GM19239 (cell line): Measurements from ENCODE around the gene ZNF865.

Source experiments
- DNase-seq: peaks from one replicate; pipeline ENCODE4 v3.0.0; 2011; ENCODE audit warnings: low spot score; ENCODE audit not compliant: insufficient read length
- FAIRE-seq: peaks from 2 replicates; lab custom pipeline; 2011; peaks lifted over from hg19 to GRCh38; lab: Jason Lieb, UNC

ZNF865 gene

GRCh38 chr19:55654868-55655647 lies 49.6 kb downstream of the ZNF865 start, which contains the start of gene U2AF2:
TSS of gene U2AF2 (plus strand) at chr19:55655035. CDS start at chr19:55655105, 70 bp downstream.
- peak; percentile 90 for FAIRE-seq
- DNase-seq: peak; percentile 80

GRCh38 chr19:55655648-55656040 lies 50.2 kb downstream of the ZNF865 start:
- DNase-seq (no peak), FAIRE-seq (no peak)

GRCh38 chr19:55656552-55656951 lies 51.1 kb downstream of the ZNF865 start:
- FAIRE-seq (no peak), DNase-seq (no peak)

- FAIRE-seq (no peak), DNase-seq (no peak)
Observed at GRCh38 chr19:55656988-55657747, 51.7 kb downstream of the ZNF865 start.

DNA sequence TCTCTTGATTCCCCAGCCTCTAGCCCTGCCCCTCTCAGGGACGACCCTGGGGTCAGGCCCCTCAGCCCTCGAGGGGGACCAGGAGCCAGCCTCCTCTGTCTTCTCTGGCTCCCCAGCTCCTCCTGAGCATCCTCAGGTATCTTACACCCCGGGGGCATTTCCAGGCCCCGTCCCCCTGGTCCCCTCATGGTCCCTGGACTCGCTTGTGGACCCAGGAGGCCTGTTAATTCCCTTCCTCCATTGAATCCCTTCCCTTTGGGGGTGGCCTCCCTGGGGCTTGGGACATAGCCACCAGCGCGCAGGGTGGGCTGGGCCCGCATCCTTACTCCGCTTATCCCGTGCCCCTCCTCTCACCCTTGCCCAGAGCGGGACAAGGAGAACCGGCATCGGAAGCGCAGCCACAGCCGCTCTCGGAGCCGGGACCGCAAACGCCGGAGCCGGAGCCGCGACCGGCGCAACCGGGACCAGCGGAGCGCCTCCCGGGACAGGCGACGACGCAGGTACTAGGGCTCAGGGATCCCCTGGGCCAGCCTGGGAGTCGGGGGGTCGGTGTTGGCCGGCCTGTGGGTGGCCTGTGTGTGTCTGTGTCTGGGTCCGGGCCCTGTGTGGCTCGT lies 53.5 kb downstream of the ZNF865 start:
- FAIRE-seq (no peak), DNase-seq (no peak)

- FAIRE-seq (no peak), DNase-seq (no peak)
Observed at GRCh38 chr19:55659822-55660221, 54.4 kb downstream of the ZNF865 start.

GRCh38 chr19:55660404-55660803 lies 55.0 kb downstream of the ZNF865 start:
- FAIRE-seq (no peak), DNase-seq (no peak)

DNA sequence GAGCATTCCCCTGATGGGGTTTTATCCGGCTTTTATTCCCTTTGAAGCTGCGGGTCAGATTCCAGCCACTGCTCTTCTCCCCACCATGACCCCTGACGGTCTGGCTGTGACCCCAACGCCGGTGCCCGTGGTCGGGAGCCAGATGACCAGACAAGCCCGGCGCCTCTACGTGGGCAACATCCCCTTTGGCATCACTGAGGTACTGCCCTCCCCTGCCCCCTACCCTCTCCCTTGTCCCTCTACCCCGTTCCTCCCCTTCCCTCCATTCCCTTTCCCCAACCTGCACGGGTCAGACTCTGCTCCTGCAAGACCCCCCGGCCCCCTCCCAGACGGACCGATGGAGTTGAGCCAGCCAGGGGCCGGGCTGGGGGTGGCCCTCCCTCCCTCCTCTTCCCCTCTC lies 55.5 kb downstream of the ZNF865 start:
- DNase-seq: no peak
- no peak for FAIRE-seq

- DNase-seq (no peak), FAIRE-seq (no peak)
Observed at GRCh38 chr19:55661826-55662225, 56.4 kb downstream of the ZNF865 start.

GRCh38 chr19:55663846-55664536 lies 58.5 kb downstream of the ZNF865 start:
- DNase-seq (no peak), FAIRE-seq (no peak)

DNA sequence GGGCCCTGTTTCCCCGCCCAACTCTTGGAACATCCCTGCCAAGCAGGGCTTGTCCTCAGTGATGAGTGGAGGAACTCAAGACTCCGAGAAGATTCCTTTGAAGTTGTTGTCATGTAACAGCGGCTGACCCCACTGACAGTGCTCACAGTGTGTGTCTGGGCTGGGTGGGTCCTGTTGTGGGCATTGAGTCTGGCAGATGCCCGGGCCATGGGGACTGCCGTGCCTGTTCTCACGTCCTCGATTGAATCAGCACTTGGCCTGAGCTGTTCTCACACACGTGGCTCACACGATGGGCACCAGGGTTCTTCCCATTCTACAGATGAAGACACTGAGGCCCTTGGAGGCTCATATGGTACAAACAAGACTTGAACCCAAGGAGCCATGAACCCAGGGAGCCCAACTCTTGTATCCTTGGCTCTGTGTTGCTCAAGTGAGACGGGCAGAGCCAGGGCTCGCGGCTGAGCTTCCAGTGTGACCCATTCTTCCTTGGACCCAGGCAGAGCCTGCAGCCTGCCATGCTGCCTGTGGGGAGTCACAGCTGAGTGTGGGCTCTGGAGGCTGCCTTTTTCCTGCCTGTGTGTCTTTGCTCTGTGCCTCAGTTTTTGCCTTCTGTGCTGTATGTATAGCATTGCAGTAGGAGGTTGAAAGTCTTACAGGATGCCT lies 61.0 kb downstream of the ZNF865 start:
- no peak for FAIRE-seq

More for the DNA sequence above, 61.0 kb downstream of the ZNF865 start:
- DNase-seq: no peak
